ENCODE results near the gene CYBRD1.

- TF ChIP-seq CTCF (conservative IDR thresholded peaks at IDR 0.05 in 1 of 2, IDR thresholded peaks at IDR 0.05 in 1 of 2; ENCODE audit: extremely low read depth in 1 of 2, insufficient read depth in 1 of 2, low read depth in 1 of 2, low read length in 2 of 2) (no peak), EZH2 (IDR thresholded peaks at IDR 0.05; ENCODE audit: borderline replicate concordance, low read length) (no peak)
Observed at GRCh38 chr2:171480908-171481307, 41.4 kb upstream of the CYBRD1 start.
